Astrocyte (in vitro differentiated cells and primary cell): ENCODE data around the gene E2F1. TPM values are rescaled to one million over a fixed set of nuclear protein-coding genes. Genes with fewer than 3 reads are reported as not detected.

Experiments used
- DNase-seq: peaks from one replicate; pipeline ENCODE4 v3.0.0-alpha.2; 2010; ENCODE audit warnings: low read depth
- FAIRE-seq: peaks from 2 replicates; lab custom pipeline; 2011; peaks lifted over from hg19 to GRCh38; lab: Jason Lieb, UNC
- H2AFZ ChIP-seq: 2 replicates; pipeline ENCODE4 v1.6.0; 2012; ENCODE audit warnings: low read depth, low read length, inconsistent platforms
- H3K27ac ChIP-seq: 2 replicates; pipeline ENCODE4 v1.5.1; 2011; ENCODE audit warnings: low read depth, low read length, inconsistent platforms
- H3K27me3 ChIP-seq: 2 replicates; pipeline ENCODE4 v1.6.0; 2011; ENCODE audit warnings: low read length, inconsistent platforms; ENCODE audit not compliant: insufficient read depth
- H3K36me3 ChIP-seq: 2 replicates; pipeline ENCODE4 v1.5.1; 2011; ENCODE audit warnings: low read length, inconsistent platforms; ENCODE audit not compliant: insufficient read depth
- H3K4me1 ChIP-seq: 2 replicates; pipeline ENCODE4 v1.5.1; 2011; ENCODE audit warnings: low read length, inconsistent platforms; ENCODE audit not compliant: insufficient read depth
- H3K4me2 ChIP-seq: 2 replicates; pipeline ENCODE4 v1.6.0; 2012; ENCODE audit warnings: low read length, inconsistent platforms
- H3K4me3 ChIP-seq: 2 replicates; pipeline ENCODE4 v1.5.1; 2011; ENCODE audit warnings: low read depth, mild to moderate bottlenecking, low read length, inconsistent platforms; ENCODE audit not compliant: insufficient read depth
- H3K79me2 ChIP-seq: 2 replicates; pipeline ENCODE4 v1.6.0; 2012; ENCODE audit warnings: mild to moderate bottlenecking, low read length, inconsistent platforms; ENCODE audit not compliant: insufficient read depth
- H3K9ac ChIP-seq: 2 replicates; pipeline ENCODE4 v1.6.0; 2012; ENCODE audit warnings: mild to moderate bottlenecking, low read length, inconsistent platforms
- H3K9me3 ChIP-seq: 2 replicates; pipeline ENCODE4 v1.5.1; 2012; ENCODE audit warnings: low read depth, mild to moderate bottlenecking, low read length, inconsistent platforms; ENCODE audit not compliant: insufficient read depth
- H4K20me1 ChIP-seq: 2 replicates; pipeline ENCODE4 v1.6.0; 2012; ENCODE audit warnings: low read length, inconsistent platforms; ENCODE audit not compliant: insufficient read depth
- H3K27ac Mint-ChIP-seq: one replicate; pipeline ENCODE4 v1.8.0; 2021; ENCODE audit warnings: mild to moderate bottlenecking, mixed read lengths; ENCODE audit not compliant: unreplicated experiment
- H3K27me3 Mint-ChIP-seq: one replicate; pipeline ENCODE4 v1.8.0; 2021; ENCODE audit warnings: low read depth, mixed read lengths; ENCODE audit not compliant: unreplicated experiment
- H3K36me3 Mint-ChIP-seq: one replicate; pipeline ENCODE4 v1.8.0; 2021; ENCODE audit warnings: low read depth, mixed read lengths; ENCODE audit not compliant: unreplicated experiment
- H3K4me1 Mint-ChIP-seq: one replicate; pipeline ENCODE4 v1.8.0; 2021; ENCODE audit warnings: low read depth, mixed read lengths; ENCODE audit not compliant: unreplicated experiment
- H3K4me3 Mint-ChIP-seq: one replicate; pipeline ENCODE4 v1.8.0; 2021; ENCODE audit warnings: mild to moderate bottlenecking, moderate library complexity, mixed read lengths; ENCODE audit not compliant: unreplicated experiment
- H3K9me3 Mint-ChIP-seq: one replicate; pipeline ENCODE4 v1.8.0; 2021; ENCODE audit warnings: mild to moderate bottlenecking, mixed read lengths; ENCODE audit not compliant: unreplicated experiment
- CTCF ChIP-seq: IDR thresholded peaks from 2 replicates; pipeline ENCODE4 v1.5.1; 2011; ENCODE audit warnings: low read depth, mild to moderate bottlenecking, inconsistent platforms, low read length, moderate library complexity; ENCODE audit not compliant: insufficient read depth
- EZH2 ChIP-seq: IDR thresholded peaks from 2 replicates; pipeline ENCODE4 v1.6.1; 2012; ENCODE audit warnings: mild to moderate bottlenecking, low read length, inconsistent platforms; ENCODE audit not compliant: insufficient read depth
- total RNA-seq: library from RNA; stranded (reverse); gene quantifications from 2 replicates; pipeline ENCODE4 v1.2.1, GENCODE V29; 2021

E2F1 gene
- total RNA-seq, 1 donor from 2014 or later = 2.3 TPM

GRCh38 chr20:33697129-33697528, 10.9 kb upstream of the E2F1 start:
- no peaks in the 10 kb centered on the region for H3K36me3 ChIP-seq
- Mint-ChIP-seq H3K27ac (no peak overlapping the region), H3K27me3 (peaks cover 8% of the 10 kb centered on the region), H3K4me3 (no peak overlapping the region), H3K4me1 (peaks cover 4% of the 10 kb centered on the region), H3K36me3 (peaks cover 3% of the 10 kb centered on the region), H3K9me3 (peaks cover 11% of the 10 kb centered on the region)
- no peak overlapping the region for H3K27ac ChIP-seq
- H3K4me1 ChIP-seq = peaks cover 3% of the 10 kb centered on the region
- H3K27me3 ChIP-seq = no peaks in the 10 kb centered on the region
- no peak overlapping the region for H3K4me2 ChIP-seq
- H3K4me3 ChIP-seq = no peak overlapping the region
- FAIRE-seq (peak; percentile 85), DNase-seq (peak; percentile 67)
- no peaks in the 10 kb centered on the region for H3K79me2 ChIP-seq
- no peak overlapping the region for H3K9ac ChIP-seq
- no peaks in the 10 kb centered on the region for H3K9me3 ChIP-seq
- H2AFZ ChIP-seq = no peak overlapping the region
- H4K20me1 ChIP-seq = no peaks in the 10 kb centered on the region
- no peak for TF ChIP-seq EZH2
- no peak for TF ChIP-seq CTCF

- H3K36me3 ChIP-seq = no peaks in the 10 kb centered on the region
- no peaks in the 10 kb centered on the region for H3K79me2 ChIP-seq
- H4K20me1 ChIP-seq = no peaks in the 10 kb centered on the region
- Mint-ChIP-seq H3K9me3 (peaks cover 6% of the 10 kb centered on the region), H3K4me1 (peaks cover 4% of the 10 kb centered on the region), H3K27me3 (peaks cover 5% of the 10 kb centered on the region), H3K36me3 (peaks cover 4% of the 10 kb centered on the region), H3K4me3 (no peak overlapping the region), H3K27ac (no peak overlapping the region)
- H3K4me2 ChIP-seq = no peak overlapping the region
- TF ChIP-seq EZH2 = no peak
- no peak for TF ChIP-seq CTCF
- FAIRE-seq (no peak), DNase-seq (no peak)
- no peak overlapping the region for H3K9ac ChIP-seq
- no peaks in the 10 kb centered on the region for H3K27me3 ChIP-seq
- H3K4me3 ChIP-seq = no peak overlapping the region
- no peaks in the 10 kb centered on the region for H3K9me3 ChIP-seq
- no peak overlapping the region for H3K27ac ChIP-seq
- no peak overlapping the region for H2AFZ ChIP-seq
- H3K4me1 ChIP-seq = peaks cover 3% of the 10 kb centered on the region
Measured at GRCh38 chr20:33696448-33696847, 10.3 kb upstream of the E2F1 start.

GRCh38 chr20:33694639-33695012, 8.4 kb upstream of the E2F1 start:
- Histone ChIP-seq H3K4me3 (no peak overlapping the region), H4K20me1 (no peaks in the 10 kb centered on the region), H3K79me2 (no peaks in the 10 kb centered on the region), H2AFZ (no peak overlapping the region), H3K9ac (no peak overlapping the region), H3K9me3 (no peaks in the 10 kb centered on the region), H3K27me3 (no peaks in the 10 kb centered on the region), H3K27ac (no peak overlapping the region), H3K4me2 (no peak overlapping the region), H3K36me3 (no peaks in the 10 kb centered on the region), H3K4me1 (peaks cover 7% of the 10 kb centered on the region)
- H3K27me3 Mint-ChIP-seq = peaks cover 5% of the 10 kb centered on the region
- TF ChIP-seq CTCF = no peak
- no peak for TF ChIP-seq EZH2
- no peak for DNase-seq
- H3K36me3 Mint-ChIP-seq = peaks cover 4% of the 10 kb centered on the region
- H3K4me1 Mint-ChIP-seq = peaks cover 10% of the 10 kb centered on the region
- no peak overlapping the region for H3K27ac Mint-ChIP-seq
- peaks cover 4% of the 10 kb centered on the region for H3K9me3 Mint-ChIP-seq
- H3K4me3 Mint-ChIP-seq = no peak overlapping the region
- no peak for FAIRE-seq
